ENCODE results near the gene DLG2.

DNA sequence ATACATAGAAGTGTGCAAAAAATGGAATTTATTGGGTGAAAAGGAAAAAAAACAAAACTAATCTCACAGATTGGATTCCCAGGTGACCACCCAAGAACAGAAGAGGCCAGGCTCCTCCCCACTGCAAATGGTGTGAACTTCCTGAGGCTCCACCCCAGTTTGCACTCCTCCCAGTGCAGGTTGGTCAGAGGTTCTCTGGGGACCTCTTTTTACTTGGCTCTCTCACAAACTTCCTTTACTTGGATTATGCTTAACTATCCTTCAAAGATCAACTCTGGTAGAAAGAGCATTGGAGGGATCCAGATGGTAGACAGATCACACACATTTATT is 2202.0 kb downstream of the DLG2 start:
- TF ChIP-seq, protein P1, sequence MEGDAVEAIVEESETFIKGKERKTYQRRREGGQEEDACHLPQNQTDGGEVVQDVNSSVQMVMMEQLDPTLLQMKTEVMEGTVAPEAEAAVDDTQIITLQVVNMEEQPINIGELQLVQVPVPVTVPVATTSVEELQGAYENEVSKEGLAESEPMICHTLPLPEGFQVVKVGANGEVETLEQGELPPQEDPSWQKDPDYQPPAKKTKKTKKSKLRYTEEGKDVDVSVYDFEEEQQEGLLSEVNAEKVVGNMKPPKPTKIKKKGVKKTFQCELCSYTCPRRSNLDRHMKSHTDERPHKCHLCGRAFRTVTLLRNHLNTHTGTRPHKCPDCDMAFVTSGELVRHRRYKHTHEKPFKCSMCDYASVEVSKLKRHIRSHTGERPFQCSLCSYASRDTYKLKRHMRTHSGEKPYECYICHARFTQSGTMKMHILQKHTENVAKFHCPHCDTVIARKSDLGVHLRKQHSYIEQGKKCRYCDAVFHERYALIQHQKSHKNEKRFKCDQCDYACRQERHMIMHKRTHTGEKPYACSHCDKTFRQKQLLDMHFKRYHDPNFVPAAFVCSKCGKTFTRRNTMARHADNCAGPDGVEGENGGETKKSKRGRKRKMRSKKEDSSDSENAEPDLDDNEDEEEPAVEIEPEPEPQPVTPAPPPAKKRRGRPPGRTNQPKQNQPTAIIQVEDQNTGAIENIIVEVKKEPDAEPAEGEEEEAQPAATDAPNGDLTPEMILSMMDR (IDR thresholded peaks at IDR 0.05 in 4 of 5, conservative IDR thresholded peaks at IDR 0.05 in 1 of 5): no peak
- TF ChIP-seq POLR2A (IDR thresholded peaks at IDR 0.05): no peak
